Stimulated activated CD8-positive, alpha-beta memory T cell treated with anti-CD3 and anti-CD28 coated beads, Interleukin-12 subunit alpha, Interleukin-12 subunit beta, amount 100 ng/mL, for 4 hours (primary cell): ENCODE results near the gene PNMT.
"Not testable (repeated sequence)": the region's sequence is repeated elsewhere in the genome, so short reads cannot be mapped to it uniquely, and the experiment has no call there.

Source experiments
- DNase-seq: peaks from one replicate; pipeline ENCODE4 v3.0.0-alpha.2; 2020; ENCODE audit warnings: low read depth

The PNMT gene

GRCh38 chr17:39709319-39709997 lies 41.2 kb downstream of the PNMT start:
- DNase-seq, result no peak

- DNase-seq, result no peak
These were observed 42.0 kb downstream of the PNMT start for GRCh38 chr17:39709998-39710964.

- not testable (repeated sequence) for DNase-seq
These were observed 42.8 kb downstream of the PNMT start for GRCh38 chr17:39711071-39711470.

- DNase-seq, result no peak
These were observed 43.6 kb downstream of the PNMT start for GRCh38 chr17:39711851-39712250.

- DNase-seq, result no peak
These were observed 46.0 kb downstream of the PNMT start for GRCh38 chr17:39714234-39714633.

- no peak for DNase-seq
These were observed 47.3 kb downstream of the PNMT start for GRCh38 chr17:39715375-39716072.

GRCh38 chr17:39716073-39716818 lies 48.0 kb downstream of the PNMT start:
- no peak for DNase-seq

GRCh38 chr17:39716879-39717536 lies 48.8 kb downstream of the PNMT start:
- DNase-seq, result no peak

GRCh38 chr17:39717660-39718059 lies 49.4 kb downstream of the PNMT start:
- no peak for DNase-seq

- DNase-seq, result no peak
These were observed 51.5 kb downstream of the PNMT start for GRCh38 chr17:39719563-39720355.
